GM12878 (cell line): ENCODE measurements around the gene COQ9. TPM values are rescaled to one million over a fixed set of nuclear protein-coding genes. Genes with fewer than 3 reads are reported as not detected.

ENCODE experiments used
- ATAC-seq: fragments of 200-7000 bp; cut with Tn5 transposase; 3 replicates; pipeline ENCODE4 v1.9.1; 2020; ENCODE audit warnings: mild to moderate bottlenecking, moderate library complexity
- BruUV-seq: library from RNA; stranded (reverse); fragments of 400-500 nt; replicated peaks from 2 replicates; lab custom pipeline; 2021; lab: Mats Ljungman, UMichigan
- CTCF ChIA-PET: fragments of 300-600 bp; sonication (Branson Sonifier 250); formaldehyde crosslinking; extraction: SDS; loops from one replicate; lab custom pipeline; 2021; ENCODE audit warnings: inconsistent platforms; lab: Yijun Ruan, JAX
- POLR2A ChIA-PET: fragments of 350-600 bp; formaldehyde crosslinking; extraction: SDS; loops from one replicate; lab custom pipeline; 2021; ENCODE audit warnings: inconsistent platforms; lab: Charles Lee
- RAD21 ChIA-PET: fragments of 300-600 bp; sonication (Branson Sonifier 250); formaldehyde crosslinking; loops from one replicate; lab custom pipeline; 2023; ENCODE audit warnings: antibody characterized with exemption; ENCODE audit not compliant: unreplicated experiment; lab: Charles Lee
- SMC1A ChIA-PET: fragments of 300-600 bp; sonication (Branson Sonifier 250); formaldehyde crosslinking; loops from one replicate; lab custom pipeline; 2023; ENCODE audit not compliant: unreplicated experiment, uncharacterized antibody; lab: Charles Lee
- DNase-seq: peaks from one replicate; pipeline ENCODE4 v3.0.0-alpha.2; 2011; ENCODE audit warnings: low read depth, low spot score
- FAIRE-seq: peaks from 3 replicates; lab custom pipeline; 2011; peaks lifted over from hg19 to GRCh38; lab: Jason Lieb, UNC
- H2AFZ ChIP-seq: 2 replicates; pipeline ENCODE4 v1.6.0; 2011; ENCODE audit warnings: low read depth, low read length, control low read depth; ENCODE audit not compliant: control insufficient read depth
- H3K27ac ChIP-seq: 2 replicates; pipeline ENCODE4 v1.5.1; 2011; ENCODE audit warnings: control low read depth; ENCODE audit not compliant: control insufficient read depth, insufficient read depth
- H3K27me3 ChIP-seq, 2 experiments: replicated peaks in 1 of 2; 2 replicates each; pipeline versions ENCODE4 v1.6.0 to v1.6.1; 2011; ENCODE audit warnings: low read length in 1 of 2; ENCODE audit not compliant: control insufficient read depth in 2 of 2, insufficient read depth in 2 of 2
- H3K36me3 ChIP-seq, 2 experiments: 2 replicates each; pipeline ENCODE4 v1.5.1; 2011; ENCODE audit warnings: low read length in 1 of 2; ENCODE audit not compliant: control insufficient read depth in 2 of 2, insufficient read depth in 2 of 2
- H3K4me1 ChIP-seq: 2 replicates; pipeline ENCODE4 v1.6.1; 2011; ENCODE audit warnings: mild to moderate bottlenecking, low read length, moderate library complexity, mixed read lengths; ENCODE audit not compliant: control insufficient read depth, insufficient read depth
- H3K4me2 ChIP-seq: 2 replicates; pipeline ENCODE4 v1.6.0; 2011; ENCODE audit warnings: control low read depth; ENCODE audit not compliant: control insufficient read depth, insufficient read depth
- H3K4me3 ChIP-seq: fragments of 200-600 bp; sonication (generic); 2 replicates; pipeline ENCODE4 v1.5.1; 2016
- H3K79me2 ChIP-seq: 2 replicates; pipeline ENCODE4 v1.6.0; 2011; ENCODE audit warnings: low read length; ENCODE audit not compliant: control insufficient read depth, insufficient read depth
- H3K9ac ChIP-seq: 2 replicates; pipeline ENCODE4 v1.8.0; 2011; ENCODE audit warnings: low read length, control low read depth, mixed read lengths; ENCODE audit not compliant: control insufficient read depth, insufficient read depth
- H3K9me3 ChIP-seq: replicated peaks from 3 replicates; pipeline ENCODE4 v1.5.1; 2011; ENCODE audit warnings: mild to moderate bottlenecking, low read length; ENCODE audit not compliant: control insufficient read depth, insufficient read depth
- H4K20me1 ChIP-seq: 2 replicates; pipeline ENCODE4 v1.6.0; 2011; ENCODE audit not compliant: control insufficient read depth, insufficient read depth
- BCL11A ChIP-seq: IDR thresholded peaks from 2 replicates; pipeline ENCODE4 v1.6.1; 2011; ENCODE audit warnings: low read depth, low read length
- BMI1 ChIP-seq: fragments of 450-650 bp; IDR thresholded peaks from 2 replicates; pipeline ENCODE4 v1.6.1; 2016; ENCODE audit warnings: mild to moderate bottlenecking, moderate library complexity, borderline replicate concordance
- CHD4 ChIP-seq: fragments of 200-600 bp; sonication (generic); IDR thresholded peaks from 2 replicates; pipeline ENCODE4 v1.6.1; 2016; ENCODE audit warnings: mild to moderate bottlenecking
- ETV6 ChIP-seq, 2 experiments: fragments of 450-650 bp in 1 of 2; IDR thresholded peaks in 1 of 2; conservative IDR thresholded peaks in 1 of 2; 2 replicates each; pipeline ENCODE4 v1.6.1; 2014; ENCODE audit warnings: antibody characterized with exemption in 1 of 2, borderline replicate concordance in 1 of 2, low read depth in 1 of 2, mild to moderate bottlenecking in 1 of 2, moderate library complexity in 1 of 2
- IRF3 ChIP-seq: fragments of 450-650 bp; IDR thresholded peaks from 2 replicates; pipeline ENCODE4 v1.6.1; 2014; ENCODE audit warnings: mild to moderate bottlenecking
- KLF5 ChIP-seq: fragments of 450-650 bp; IDR thresholded peaks from 2 replicates; pipeline ENCODE4 v1.6.1; 2014; ENCODE audit warnings: mild to moderate bottlenecking; ENCODE audit not compliant: partially characterized antibody
- RAD51 ChIP-seq: fragments of 450-650 bp; IDR thresholded peaks from 2 replicates; pipeline ENCODE4 v1.6.1; 2016; ENCODE audit warnings: moderate library complexity, mild to moderate bottlenecking, inconsistent platforms
- SMAD5 ChIP-seq: IDR thresholded peaks from 2 replicates; pipeline ENCODE4 v1.6.1; 2016; ENCODE audit warnings: antibody characterized with exemption, low read depth
- STAT1 ChIP-seq: fragments of 450-650 bp; conservative IDR thresholded peaks from 2 replicates; pipeline ENCODE4 v1.6.1; 2014; ENCODE audit warnings: antibody characterized with exemption, mild to moderate bottlenecking
- SUZ12 ChIP-seq: fragments of 200-600 bp; sonication (generic); IDR thresholded peaks from one replicate; pipeline ENCODE4 v1.6.1; 2018; ENCODE audit warnings: antibody characterized with exemption, mild to moderate bottlenecking; ENCODE audit not compliant: unreplicated experiment
- TBL1XR1 ChIP-seq: IDR thresholded peaks from 2 replicates; pipeline ENCODE4 v1.6.1; 2012; ENCODE audit warnings: low read depth, low read length, improper control_type of control experiment
- TCF3 ChIP-seq: IDR thresholded peaks from 2 replicates; pipeline ENCODE4 v1.6.1; 2012; ENCODE audit warnings: low read depth, mild to moderate bottlenecking, low read length, borderline replicate concordance; ENCODE audit not compliant: insufficient read depth
- WGBS: methylation state at CpG from one replicate; pipeline ENCODE4 v1.1.6; 2016; ENCODE audit warnings: low lambda C conversion rate; ENCODE audit not compliant: insufficient replicate concordance, insufficient coverage; ENCODE audit errors: missing lambda C conversion rate; 5-methylcytosine and 5-hydroxymethylcytosine counted together
- in situ Hi-C: fragments of 300-500 bp; cut with MboI; formaldehyde crosslinking; loops from 9 replicates; pipeline ENCODE4 v1.14.3; 2018; ENCODE audit warnings: mixed read lengths
- intact Hi-C: fragments of 100-400 bp; cut with micrococcal nuclease; formaldehyde crosslinking; loops from one replicate; pipeline ENCODE4 v1.14.2; 2022; ENCODE audit not compliant: unreplicated experiment
- polyA plus RNA-seq, 11 experiments: library from polyadenylated mRNA; depleted of rRNA in 4 of 11; unstranded in 6 of 11; stranded (reverse) in 5 of 11; fragments of >200 nt; fragmentation: Nextera tagmentation in 4 of 11; fragmentation: Illumina TruSeq in 1 of 11; extraction: Ambion mirVana in 4 of 11; extraction: Trizol in 1 of 11; gene quantifications; 1 replicate in 1 of 11; 2 replicates in 10 of 11; pipeline versions ENCODE4 v1.2.1 to v1.2.3, GENCODE V29; 2011 to 2016; ENCODE audit warnings: inconsistent platforms in 2 of 11, missing spikeins in 2 of 11, low read depth in 1 of 11
- total RNA-seq, 4 experiments: library from RNA; depleted of rRNA in 3 of 4; stranded (reverse); fragments of >200 nt in 3 of 4; fragmentation: Illumina TruSeq in 1 of 4; extraction: Trizol in 1 of 4; gene quantifications; 2 replicates each; pipeline versions ENCODE4 v1.2.1 to v1.2.3, GENCODE V29; 2013 to 2021

Gene COQ9
- total and polyA plus RNA-seq, 10 of the 15 experiments (the other 5 are each of a cell fraction or from before 2014, with no cell fraction given) = 24.1 to 79.7 (median 50.1) TPM

GRCh38 chr16:57423152-57423551 is 24.1 kb upstream of the COQ9 start:
- Histone ChIP-seq H3K4me2 (no peak overlapping the region), H3K36me3 (no peaks in the 10 kb centered on the region), H3K27me3 (no peaks in the 10 kb centered on the region), H2AFZ (no peak overlapping the region)
- ChIA-PET SMC1A (interaction anchor here (1.5 to 2.4 kb wide), 3 partner anchors 97 to 125 kb away, joined by 4 to 16 read pairs (median 11); no protein-coding TSS in a partner anchor), POLR2A (interaction anchor here (0.5 kb wide), 1 partner anchor 572 kb away, joined by 5 read pairs; no protein-coding TSS in a partner anchor), CTCF (interaction anchor here (0.6 to 14.6 kb wide), 7 partner anchors 15 to 248 kb away, joined by 3 to 632 read pairs (median 4); partner anchors contain the start of genes CIAPIN1, COQ9 and POLR2C)
- FAIRE-seq (no peak), DNase-seq (no peak)
- in situ Hi-C loops = no loop called here
- WGBS = 50% methylated on average over 2 of the region's 2 CpGs
- BruUV-seq = no TSS peak
- intact Hi-C loops = loop anchor here (2.0 kb wide), 1 partner anchor 88 kb away; no protein-coding TSS in a partner anchor
- no peak for TF ChIP-seq TCF3
- TF ChIP-seq SMAD5 = no peak
- no peak for TF ChIP-seq RAD51
- no peak for TF ChIP-seq KLF5
- no peak for TF ChIP-seq CHD4
- no peak for TF ChIP-seq BCL11A
- TF ChIP-seq STAT1 = no peak
- TF ChIP-seq BMI1 = no peak
- TF ChIP-seq ETV6 (conservative IDR thresholded peaks at IDR 0.05 in 1 of 2, IDR thresholded peaks at IDR 0.05 in 1 of 2; ENCODE audit: borderline replicate concordance in 1 of 2, low read depth in 1 of 2) = no peak
- no peak for TF ChIP-seq SUZ12
- no peak for TF ChIP-seq IRF3
- no peak for TF ChIP-seq TBL1XR1
- TF ChIP-seq, all 136 proteins: peak for 0
- Histone ChIP-seq H3K9ac (no peak overlapping the region), H3K4me3 (no peak overlapping the region), H3K9me3 (no peaks in the 10 kb centered on the region), H3K4me1 (no peaks in the 10 kb centered on the region), H3K79me2 (no peaks in the 10 kb centered on the region), H4K20me1 (no peaks in the 10 kb centered on the region), H3K27ac (no peak overlapping the region)
- RAD21 ChIA-PET = interaction anchor here (0.9 to 7.5 kb wide), 3 partner anchors 99 to 123 kb away, joined by 3 to 293 read pairs (median 6); no protein-coding TSS in a partner anchor
- no peak for ATAC-seq
